ENCODE measurements around the gene HS6ST1. TPM values are rescaled to one million over a fixed set of nuclear protein-coding genes. Genes with fewer than 3 reads are reported as not detected.

Gene HS6ST1
- total RNA-seq, 3 donors from 2014 or later = 15.7 to 38.6 (median 29.8) TPM

GRCh38 chr2:128360711-128361110, 42.0 kb upstream of the HS6ST1 start:
- Histone ChIP-seq H3K27ac (no peak overlapping the region), H3K4me3 (no peak overlapping the region), H3K27me3 (no peaks in the 10 kb centered on the region), H3K36me3 (no peaks in the 10 kb centered on the region), H3K4me1 (peaks cover 0 to 3% of the 10 kb centered on the region in 2 donors), H3K9me3 (no peaks in the 10 kb centered on the region)
- TF ChIP-seq CTCF (IDR thresholded peaks at IDR 0.05) = no peak
- TF ChIP-seq POLR2AphosphoS5 (IDR thresholded peaks at IDR 0.05) = no peak
- no peak for TF ChIP-seq POLR2A (IDR thresholded peaks at IDR 0.05)
- intact Hi-C loops (cut with DNase I; ENCODE audit: low total_unique reads) = no loop called here
- DNase-seq (ENCODE audit: low spot score in 2 of 2) = no peak

GRCh38 chr2:128359841-128360240, 41.2 kb upstream of the HS6ST1 start:
- no peaks in the 10 kb centered on the region for H3K9me3 ChIP-seq
- H3K36me3 ChIP-seq = no peaks in the 10 kb centered on the region
- H3K27me3 ChIP-seq = no peaks in the 10 kb centered on the region
- H3K27ac ChIP-seq = no peak overlapping the region
- intact Hi-C loops (cut with DNase I; ENCODE audit: low total_unique reads) = no loop called here
- no peak for TF ChIP-seq POLR2AphosphoS5 (IDR thresholded peaks at IDR 0.05)
- no peak for TF ChIP-seq CTCF (IDR thresholded peaks at IDR 0.05)
- TF ChIP-seq POLR2A (IDR thresholded peaks at IDR 0.05) = no peak
- peaks cover 0 to 3% of the 10 kb centered on the region in 2 donors for H3K4me1 ChIP-seq
- no peak overlapping the region for H3K4me3 ChIP-seq
- peak in 1 of 2 donors; percentile 47 for DNase-seq (ENCODE audit: low spot score in 2 of 2)

- intact Hi-C loops (cut with DNase I; ENCODE audit: low total_unique reads) = no loop called here
- peak in 1 of 2 donors; percentile 35 for DNase-seq (ENCODE audit: low spot score in 2 of 2)
- no peak for TF ChIP-seq POLR2AphosphoS5 (IDR thresholded peaks at IDR 0.05)
- no peak for TF ChIP-seq CTCF (IDR thresholded peaks at IDR 0.05)
- TF ChIP-seq POLR2A (IDR thresholded peaks at IDR 0.05) = no peak
- Histone ChIP-seq H3K27me3 (no peaks in the 10 kb centered on the region), H3K9me3 (no peaks in the 10 kb centered on the region), H3K4me1 (peaks cover 0 to 3% of the 10 kb centered on the region in 2 donors), H3K4me3 (no peak overlapping the region), H3K27ac (no peak overlapping the region), H3K36me3 (no peaks in the 10 kb centered on the region)
These were observed 40.5 kb upstream of the HS6ST1 start for GRCh38 chr2:128358941-128359731.

GRCh38 chr2:128357506-128358370, 39.1 kb upstream of the HS6ST1 start:
- intact Hi-C loops (cut with DNase I; ENCODE audit: low total_unique reads) = no loop called here
- Histone ChIP-seq H3K36me3 (no peaks in the 10 kb centered on the region), H3K4me1 (peaks cover 0 to 3% of the 10 kb centered on the region in 2 donors), H3K9me3 (no peaks in the 10 kb centered on the region), H3K4me3 (no peak overlapping the region), H3K27me3 (no peaks in the 10 kb centered on the region), H3K27ac (no peak overlapping the region)
- DNase-seq (ENCODE audit: low spot score in 2 of 2) = no peak
- TF ChIP-seq POLR2A (IDR thresholded peaks at IDR 0.05) (no peak), CTCF (IDR thresholded peaks at IDR 0.05) (no peak), POLR2AphosphoS5 (IDR thresholded peaks at IDR 0.05) (no peak)

- Histone ChIP-seq H3K36me3 (no peaks in the 10 kb centered on the region), H3K4me3 (no peak overlapping the region), H3K9me3 (peaks cover 0 to 5% of the 10 kb centered on the region in 2 donors), H3K27ac (no peak overlapping the region), H3K27me3 (no peaks in the 10 kb centered on the region), H3K4me1 (no peaks in the 10 kb centered on the region)
- intact Hi-C loops (cut with DNase I; ENCODE audit: low total_unique reads) = no loop called here
- no peak for DNase-seq (ENCODE audit: low spot score in 2 of 2)
- TF ChIP-seq POLR2AphosphoS5 (IDR thresholded peaks at IDR 0.05) (no peak), CTCF (IDR thresholded peaks at IDR 0.05) (no peak), POLR2A (IDR thresholded peaks at IDR 0.05) (no peak)
These were observed 37.5 kb upstream of the HS6ST1 start for GRCh38 chr2:128356127-128356526.
